Kidney epithelial cell (primary cell): ENCODE data around the gene PDCD4. TPM values are rescaled to one million over a fixed set of nuclear protein-coding genes. Genes with fewer than 3 reads are reported as not detected.

Experiments
- DNase-seq: peaks from one replicate; pipeline ENCODE4 v3.0.0-alpha.2; 2010; ENCODE audit warnings: low read depth
- H3K27me3 ChIP-seq: 2 replicates; pipeline ENCODE4 v1.6.0; 2011; ENCODE audit warnings: low read length; ENCODE audit not compliant: control insufficient read depth, insufficient read depth
- H3K36me3 ChIP-seq: 2 replicates; pipeline ENCODE4 v1.5.1; 2011; ENCODE audit warnings: low read length; ENCODE audit not compliant: control insufficient read depth, insufficient read depth
- H3K4me3 ChIP-seq: 2 replicates; pipeline ENCODE4 v1.5.1; 2011; ENCODE audit warnings: low read depth, mild to moderate bottlenecking, control low read depth, low read length
- CTCF ChIP-seq: IDR thresholded peaks from 2 replicates; pipeline ENCODE4 v1.5.1; 2011; ENCODE audit warnings: mild to moderate bottlenecking, moderate library complexity, low read length, control low read depth, inconsistent platforms; ENCODE audit not compliant: insufficient read depth, poor library complexity, severe bottlenecking
- total RNA-seq: library from RNA; depleted of rRNA; stranded (reverse); fragments of >200 nt; gene quantifications from 2 replicates; pipeline ENCODE4 v1.2.3, GENCODE V29; 2015

Gene PDCD4
- total RNA-seq, 1 donor from 2014 or later: 35.7 TPM

- DNase-seq: no peak
Measured at GRCh38 chr10:110947061-110947595, 75.4 kb downstream of the PDCD4 start.

More at GRCh38 chr10:110947061-110947595, 75.4 kb downstream of the PDCD4 start:
- Histone ChIP-seq H3K36me3 (no peaks in the 10 kb centered on the region), H3K27me3 (no peaks in the 10 kb centered on the region), H3K4me3 (no peak overlapping the region)
- no peak for TF ChIP-seq CTCF

Other genes with a start within 250 kb of the PDCD4 start
- gene RBM20, start 227.6 kb upstream of the PDCD4 start, total RNA-seq: 3.3 and 3.8 TPM in 2 replicates
- 23.6 and 24.7 TPM in 2 replicates for gene BBIP1, start 47.3 kb downstream of the PDCD4 start, total RNA-seq
- 22.6 and 24.4 TPM in 2 replicates for gene SHOC2, start 47.7 kb downstream of the PDCD4 start, total RNA-seq
- gene ADRA2A, start 205.1 kb downstream of the PDCD4 start, total RNA-seq: not detected in 2 replicates